Stimulated activated CD8-positive, alpha-beta memory T cell treated with anti-CD3 and anti-CD28 coated beads, Interleukin-7, amount 100 ng/mL, for 1 hour (primary cell): ENCODE data around the gene PNP.

Source experiments
- DNase-seq, 2 donors: peaks; one replicate each; pipeline ENCODE4 v3.0.0-alpha.2; 2020; ENCODE audit warnings: low read depth in 2 of 2

The PNP gene

DNA sequence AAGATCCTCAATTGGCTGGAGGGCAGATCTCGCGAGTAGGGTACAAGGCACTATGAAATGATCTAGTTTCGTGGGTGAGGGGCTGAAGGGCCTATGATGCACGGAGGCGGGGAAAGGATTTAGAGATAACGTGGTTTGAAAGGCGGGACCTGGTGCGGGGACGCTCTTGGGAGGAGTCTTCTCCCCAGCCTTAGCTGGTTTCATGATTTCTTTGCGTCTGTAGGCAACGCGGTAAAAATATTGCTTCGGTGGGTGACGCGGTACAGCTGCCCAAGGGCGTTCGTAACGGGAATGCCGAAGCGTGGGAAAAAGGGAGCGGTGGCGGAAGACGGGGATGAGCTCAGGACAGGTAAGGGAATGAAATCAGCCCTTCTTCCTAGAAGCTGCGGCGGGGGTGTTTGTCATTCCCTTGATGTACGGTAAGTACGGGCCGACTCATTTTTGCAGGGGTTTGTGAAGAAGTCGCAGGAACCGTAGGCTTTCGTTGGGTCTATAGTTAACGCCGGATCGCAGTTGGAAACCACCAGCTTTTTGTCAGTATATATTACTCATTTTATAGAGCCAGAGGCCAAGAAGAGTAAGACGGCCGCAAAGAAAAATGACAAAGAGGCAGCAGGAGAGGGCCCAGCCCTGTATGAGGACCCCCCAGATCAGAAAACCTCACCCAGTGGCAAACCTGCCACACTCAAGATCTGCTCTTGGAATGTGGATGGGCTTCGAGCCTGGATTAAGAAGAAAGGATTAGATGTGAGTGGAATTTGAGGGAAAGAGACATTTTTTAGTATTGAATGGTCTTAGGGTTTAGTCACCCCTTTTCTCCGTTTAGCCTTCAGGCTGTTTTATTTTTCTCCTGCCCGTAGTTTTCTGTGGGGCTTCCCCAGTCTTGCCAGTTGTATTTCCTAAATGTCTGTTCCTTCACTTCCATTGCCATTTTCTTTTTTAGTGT lies 13.6 kb upstream of the PNP start:
- no peak for DNase-seq

DNA sequence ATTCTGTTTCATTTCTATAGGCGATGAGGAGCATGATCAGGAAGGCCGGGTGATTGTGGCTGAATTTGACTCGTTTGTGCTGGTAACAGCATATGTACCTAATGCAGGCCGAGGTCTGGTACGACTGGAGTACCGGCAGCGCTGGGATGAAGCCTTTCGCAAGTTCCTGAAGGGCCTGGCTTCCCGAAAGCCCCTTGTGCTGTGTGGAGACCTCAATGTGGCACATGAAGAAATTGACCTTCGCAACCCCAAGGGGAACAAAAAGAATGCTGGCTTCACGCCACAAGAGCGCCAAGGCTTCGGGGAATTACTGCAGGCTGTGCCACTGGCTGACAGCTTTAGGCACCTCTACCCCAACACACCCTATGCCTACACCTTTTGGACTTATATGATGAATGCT lies 12.2 kb upstream of the PNP start:
- DNase-seq = no peak

DNA sequence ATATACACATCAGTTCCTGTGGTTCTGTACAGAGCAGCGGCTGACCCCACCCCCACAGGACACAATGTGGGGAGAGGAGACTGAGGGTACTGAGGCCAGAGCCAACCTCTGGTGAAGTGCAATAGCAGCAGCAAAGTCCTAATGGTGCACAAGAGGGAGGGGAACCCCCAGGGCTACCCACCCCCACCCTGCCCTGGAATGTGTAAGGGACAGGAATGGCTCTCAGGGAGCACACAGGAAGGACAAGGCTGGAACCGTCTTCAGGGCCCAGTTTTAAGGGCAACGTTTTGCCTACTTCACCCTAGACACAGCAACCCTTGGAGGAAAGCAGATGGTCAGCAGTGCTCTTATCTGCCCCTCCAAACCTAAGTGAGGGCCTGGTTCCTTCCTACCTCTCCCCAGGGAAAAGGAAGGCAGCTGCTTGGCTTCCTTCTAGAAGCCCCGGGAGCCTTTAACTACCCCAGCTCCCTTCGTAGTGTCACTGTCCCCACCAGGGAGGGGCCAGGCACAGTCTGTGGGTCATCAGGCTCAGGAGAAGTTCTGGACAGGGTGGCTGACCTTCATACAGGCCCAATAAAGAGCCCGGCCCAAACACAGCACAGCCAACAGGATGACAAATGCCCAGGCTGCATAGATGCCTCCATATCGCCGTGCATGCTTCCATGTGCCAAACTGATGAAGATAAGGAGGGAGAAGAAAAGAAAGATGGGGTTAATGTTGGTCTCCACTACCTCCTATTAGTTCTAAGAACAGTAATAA lies 11.0 kb upstream of the PNP start:
- DNase-seq = no peak

DNA sequence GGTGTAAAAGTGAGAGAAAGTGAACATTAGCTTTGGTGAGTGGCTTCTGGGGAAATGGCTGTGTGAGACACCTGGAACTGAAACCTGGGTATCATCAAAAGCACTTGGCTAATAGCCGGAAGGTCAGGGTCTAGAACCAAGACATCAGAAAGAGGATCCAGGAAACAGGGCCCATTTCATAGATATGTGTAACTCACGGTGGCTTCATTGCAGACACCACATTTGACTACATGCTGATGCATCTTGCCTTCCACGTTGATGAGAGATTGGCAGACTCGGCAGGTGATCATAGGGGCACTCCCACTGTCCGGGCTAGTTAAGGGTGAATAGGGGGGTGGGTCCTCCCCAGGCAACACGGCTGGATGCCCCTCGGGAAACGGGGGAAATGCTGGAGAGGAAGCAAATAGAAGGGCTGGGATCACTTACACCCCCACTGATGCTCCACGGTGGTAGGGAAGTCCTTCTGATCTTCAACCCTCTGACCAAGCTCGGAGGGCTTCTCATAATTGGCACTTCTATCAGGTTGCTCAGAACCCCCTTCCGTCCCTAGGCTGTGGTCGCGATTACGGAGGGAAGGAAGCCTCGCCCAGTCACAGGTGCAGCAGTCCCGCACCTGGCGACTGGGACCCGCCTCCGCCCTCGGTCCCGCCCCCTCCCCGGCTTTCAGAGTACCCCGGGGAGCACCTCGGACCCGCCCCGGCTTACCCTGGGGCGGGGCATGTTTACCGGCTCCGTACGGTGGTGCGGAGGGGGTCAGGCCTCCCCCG lies 8.6 kb upstream of the PNP start:
- DNase-seq = peak; percentile 8 to 30

DNA sequence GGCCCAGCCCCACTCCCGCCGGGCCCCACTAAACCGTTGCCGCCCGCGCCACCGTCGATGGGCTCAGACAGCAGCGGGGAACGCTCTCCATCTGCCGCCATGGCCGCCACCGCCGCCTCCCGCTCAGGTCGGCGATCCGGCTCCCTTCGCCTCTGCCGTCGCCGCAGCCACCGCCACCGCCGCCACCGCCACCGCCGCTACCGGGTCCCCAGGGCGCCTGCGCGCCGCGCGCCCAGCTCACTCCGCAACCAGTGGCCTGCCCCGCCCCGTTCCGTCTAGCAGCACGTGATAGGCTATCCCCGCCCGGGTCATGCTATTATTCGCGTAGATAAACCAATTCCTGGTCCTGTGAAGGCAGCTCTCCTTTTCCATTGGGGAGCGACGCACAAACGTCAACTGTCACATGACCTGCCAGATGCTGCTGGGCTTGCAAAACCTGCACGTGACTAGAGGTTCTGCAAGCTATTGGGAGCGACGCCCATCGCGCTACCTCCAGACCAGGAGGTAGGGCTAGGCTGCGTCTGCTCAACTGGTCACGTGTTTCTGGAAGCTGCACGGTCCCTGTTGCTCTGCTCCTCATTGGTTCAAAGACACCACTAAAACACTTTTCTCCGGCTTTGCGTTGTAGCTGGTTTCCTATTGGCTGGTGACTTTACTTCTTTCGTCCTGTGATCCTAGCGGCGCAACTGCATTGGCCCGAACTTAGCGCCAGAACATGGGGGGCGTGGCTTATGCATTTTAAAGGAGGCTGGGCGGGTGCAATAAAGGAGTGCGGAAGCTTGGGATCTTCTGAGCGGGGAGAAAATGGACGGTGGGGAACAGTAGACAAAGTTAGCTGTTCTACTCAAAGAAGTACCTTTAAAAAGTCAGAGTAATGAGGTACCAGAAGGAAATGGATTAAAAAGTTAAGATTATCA lies 7.7 kb upstream of the PNP start, which contains the start of gene PIP4P1:
Gene PIP4P1, minus strand, starts transcription at position 210 of the 917 bp plus-strand sequence. Its CDS starts 109 bp downstream, at position 101.
- peak; percentile 95 for DNase-seq

DNA sequence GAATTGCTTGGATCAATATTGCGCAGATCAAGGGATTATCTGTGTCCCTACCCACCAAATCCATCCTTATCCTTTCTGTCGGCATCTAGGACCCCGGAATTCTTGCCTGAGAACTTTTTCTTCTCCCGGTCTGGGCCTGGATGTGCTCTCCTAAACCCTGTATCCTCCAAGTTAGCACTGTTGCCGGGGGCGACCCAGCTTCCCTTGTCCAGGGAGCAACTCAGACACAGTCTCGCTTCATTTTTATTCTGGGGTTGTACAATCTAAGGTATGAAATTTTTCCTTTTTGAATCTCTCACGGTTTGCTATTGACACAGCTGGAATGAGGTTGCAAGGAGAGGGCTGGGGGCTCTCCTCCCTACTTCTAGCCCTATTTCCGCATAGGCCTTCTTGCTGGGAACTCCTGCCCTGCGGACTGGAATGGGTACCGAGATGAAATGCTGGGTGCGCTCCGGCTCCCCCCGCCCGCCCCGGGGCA lies 403 bp upstream of the PNP start:
- DNase-seq = no peak

DNA sequence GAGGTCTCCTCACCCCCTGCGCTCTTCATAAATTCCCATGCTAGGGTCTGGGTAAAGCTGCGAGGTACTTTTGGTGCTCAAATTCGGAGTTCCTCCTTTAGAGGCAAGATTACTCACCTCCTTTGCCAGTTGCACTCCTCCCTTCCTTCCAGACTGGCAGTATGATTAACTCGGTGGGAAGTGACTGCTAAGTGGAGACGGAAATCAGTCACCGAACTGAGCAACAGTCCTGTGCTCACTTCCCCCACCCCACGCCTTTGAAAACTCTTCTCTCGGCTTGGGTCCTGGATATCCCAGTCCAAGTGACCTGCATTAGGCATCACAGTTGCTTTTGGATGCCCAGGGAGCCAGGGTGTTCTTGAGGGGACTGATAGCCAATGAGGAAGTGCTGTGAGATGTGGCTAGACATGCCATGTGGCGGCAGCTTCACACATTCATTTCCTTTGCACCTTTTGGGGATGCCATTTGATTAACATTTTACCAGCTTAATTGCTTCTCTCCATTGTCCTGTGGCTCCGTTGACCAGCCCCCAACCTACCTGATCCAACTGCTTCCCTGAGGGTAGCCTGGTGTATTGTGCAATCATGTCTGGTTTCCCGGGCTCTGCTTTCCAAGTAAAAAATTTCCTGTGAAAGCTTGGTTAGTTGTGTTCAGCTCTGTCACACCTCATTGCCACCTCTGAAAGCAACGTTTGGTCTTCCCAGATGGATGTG lies 840 bp downstream of the PNP start:
- DNase-seq = peak; percentile 16 to 17

DNA sequence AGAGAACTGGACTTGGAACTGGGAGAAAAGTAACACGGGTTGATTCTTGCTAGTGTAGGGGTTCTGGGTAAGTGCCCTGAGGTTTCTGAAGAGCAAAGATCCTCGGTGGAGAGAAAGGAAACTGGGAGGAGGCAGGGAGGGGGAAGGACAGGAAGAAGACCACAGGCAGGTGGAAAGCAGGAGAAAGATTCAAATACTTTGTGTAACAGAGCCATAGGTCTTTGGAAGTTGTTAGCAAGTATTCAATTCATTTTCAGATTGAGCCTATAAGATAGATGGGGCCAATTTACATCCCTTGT lies 1.3 kb downstream of the PNP start:
- DNase-seq = no peak

DNA sequence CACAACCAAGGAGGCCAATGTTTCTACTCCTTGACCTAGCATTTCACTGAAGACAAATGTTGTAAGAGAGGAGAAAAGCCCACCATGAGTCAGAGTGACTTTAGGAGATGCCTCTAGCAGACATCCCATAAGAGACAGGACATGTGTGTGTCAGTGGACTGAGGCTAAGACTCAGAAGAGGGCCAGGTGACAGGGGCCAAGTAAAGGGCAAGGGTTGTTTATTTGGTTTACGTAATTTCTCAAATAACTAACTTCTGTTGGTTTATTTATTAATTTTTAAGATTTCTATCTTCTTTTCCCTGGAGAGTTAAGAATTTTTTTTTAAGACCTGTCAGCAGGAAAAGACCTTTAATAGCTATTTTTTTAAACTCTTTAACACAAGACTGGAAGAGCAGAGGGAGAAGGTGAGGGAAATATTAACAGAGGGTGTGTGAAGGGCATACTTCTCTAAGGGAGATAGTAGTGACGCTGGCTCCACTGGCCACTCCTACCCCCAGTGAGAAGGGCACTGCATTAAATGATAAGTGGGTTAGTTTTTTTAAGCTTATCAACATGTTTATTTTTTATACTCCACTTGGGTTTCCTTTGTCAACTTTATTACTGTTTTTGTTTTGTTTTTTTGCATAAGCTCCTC lies 3.4 kb downstream of the PNP start:
- DNase-seq = no peak

DNA sequence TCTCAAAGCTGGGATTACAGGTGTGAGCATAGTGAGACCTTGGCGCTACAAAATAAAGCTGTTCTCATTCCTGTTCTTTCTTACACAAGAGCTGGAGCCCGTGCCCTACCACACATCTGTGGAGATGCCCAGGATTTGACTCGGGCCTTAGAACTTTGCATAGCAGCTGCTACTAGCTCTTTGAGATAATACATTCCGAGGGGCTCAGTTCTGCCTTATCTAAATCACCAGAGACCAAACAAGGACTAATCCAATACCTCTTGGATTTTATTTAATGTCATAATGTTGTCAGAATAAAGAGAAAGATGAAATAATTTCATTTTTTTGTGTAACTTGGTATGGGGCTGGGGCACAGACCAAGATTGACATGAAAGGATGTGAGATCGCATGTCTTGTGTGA lies 7.6 kb downstream of the PNP start:
- DNase-seq = no peak

DNA sequence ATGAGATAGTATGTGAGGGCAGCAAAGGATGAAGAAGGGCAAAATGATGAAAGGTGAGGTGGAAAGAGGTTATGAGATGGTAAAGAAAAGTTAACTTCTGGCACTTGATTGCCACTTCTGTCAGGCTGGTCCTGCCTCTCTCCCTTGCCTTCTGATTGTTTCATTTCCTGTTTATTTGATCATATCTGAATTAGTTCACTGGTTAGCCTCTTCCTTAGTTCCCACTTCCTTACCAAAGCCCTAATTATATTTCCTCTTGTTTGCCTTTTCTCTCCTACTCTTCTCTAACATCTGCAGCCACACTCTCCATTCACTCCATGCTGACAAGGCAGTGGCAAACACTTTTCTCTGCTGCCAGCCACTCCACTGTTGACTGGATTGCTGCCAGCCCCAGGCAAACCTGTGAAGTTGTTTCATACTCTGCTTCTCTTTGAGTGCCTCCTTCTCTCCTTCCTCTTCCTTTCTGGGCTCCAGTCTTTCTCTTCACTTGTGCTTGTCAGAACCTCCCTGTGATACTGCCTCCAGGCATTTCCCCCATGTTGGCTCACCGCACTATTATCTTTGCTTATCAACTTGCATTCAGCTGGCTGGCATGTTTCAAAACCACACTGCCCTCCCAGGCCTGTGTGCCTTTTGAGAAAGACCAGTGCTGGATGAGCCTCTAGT lies 8.1 kb downstream of the PNP start:
- no peak for DNase-seq

DNA sequence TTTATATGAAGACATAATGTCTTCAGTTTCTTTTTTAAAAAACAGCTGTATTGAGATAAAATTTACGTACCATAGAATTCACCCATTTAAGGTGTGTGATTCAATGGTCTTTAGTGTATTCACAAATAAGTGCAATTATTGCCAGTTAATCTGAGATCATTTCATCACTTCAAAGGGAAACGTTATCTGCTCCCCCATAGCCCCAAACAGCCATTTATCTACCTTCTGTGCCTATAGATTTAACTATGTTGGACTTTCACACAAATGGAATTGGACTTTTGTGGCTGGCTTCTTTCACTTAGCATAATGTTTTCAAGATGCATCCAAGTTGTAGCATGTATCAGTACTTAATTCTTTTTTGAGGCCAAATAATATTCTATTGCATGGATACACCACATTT lies 9.7 kb downstream of the PNP start:
- DNase-seq = no peak

DNA sequence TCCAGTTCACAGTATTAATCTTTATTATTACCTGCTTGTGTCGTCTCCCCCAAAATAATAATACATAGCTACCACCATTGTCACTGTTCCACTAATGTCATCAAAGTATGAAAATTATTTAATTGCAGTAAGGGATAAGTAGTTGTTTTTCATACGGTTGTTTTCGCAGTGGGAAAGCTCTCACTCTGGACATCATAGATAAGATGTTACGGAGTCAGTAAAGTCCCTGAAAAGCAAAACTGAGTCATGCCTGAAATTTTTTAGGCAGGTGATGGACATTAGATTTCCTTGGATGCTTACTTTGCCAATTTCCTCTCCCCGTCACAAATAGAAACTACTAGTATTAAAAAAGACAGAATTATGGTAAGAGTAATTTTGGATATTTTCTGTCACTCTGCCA lies 13.2 kb downstream of the PNP start:
- DNase-seq = no peak

DNA sequence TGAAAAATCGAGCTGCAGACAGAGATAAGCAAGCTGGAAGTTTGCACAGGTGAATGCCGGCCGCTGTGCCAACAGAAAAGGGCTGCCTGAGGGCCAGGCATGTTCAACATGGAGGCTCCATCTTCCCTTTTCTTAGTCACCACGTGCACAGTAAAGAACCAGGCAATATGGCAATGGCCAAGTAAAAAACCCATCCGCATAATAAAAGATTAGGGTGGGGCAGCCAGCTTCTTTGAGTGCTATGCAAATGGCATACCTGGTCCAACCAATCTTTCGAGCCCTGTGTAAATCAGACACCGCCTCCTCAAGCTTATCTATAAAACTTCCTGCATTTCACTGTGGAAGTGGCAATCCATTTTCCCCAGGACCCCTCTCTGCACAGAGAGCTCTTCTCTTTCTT lies 16.7 kb downstream of the PNP start:
- DNase-seq = no peak

DNA sequence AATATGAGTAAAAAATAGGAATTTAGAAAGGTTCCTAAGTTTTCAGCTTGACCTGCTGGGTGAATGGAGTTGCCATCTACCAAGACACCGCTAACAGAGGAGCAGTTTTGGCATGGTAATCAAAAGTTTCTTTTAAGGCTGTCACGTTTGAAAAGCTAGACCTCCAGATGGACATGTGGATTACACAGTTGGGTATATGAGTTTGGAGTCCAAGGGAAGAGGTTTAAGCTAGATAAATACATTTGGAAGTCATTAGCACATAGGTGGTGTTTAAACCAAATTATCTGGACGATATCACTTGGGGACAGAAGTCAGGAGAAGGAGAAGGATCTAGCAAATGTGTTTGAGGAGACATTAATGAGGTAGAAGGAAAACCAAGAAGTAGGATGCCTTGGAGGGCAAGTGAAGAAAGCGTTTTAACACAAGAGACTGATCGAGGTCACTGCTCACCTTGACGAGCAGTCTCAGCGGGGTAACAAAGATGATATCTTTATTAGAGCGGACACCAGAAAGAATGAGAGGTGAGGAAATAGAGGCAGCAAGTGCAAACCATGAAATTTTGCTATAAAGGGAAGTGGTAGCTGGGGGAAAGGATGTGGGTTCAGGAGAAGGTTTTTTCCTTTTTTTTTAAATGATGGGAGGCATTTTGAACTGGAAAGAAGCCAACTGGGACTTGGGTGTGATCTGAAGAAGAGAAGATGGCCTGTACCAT lies 17.6 kb downstream of the PNP start:
- DNase-seq = no peak

DNA sequence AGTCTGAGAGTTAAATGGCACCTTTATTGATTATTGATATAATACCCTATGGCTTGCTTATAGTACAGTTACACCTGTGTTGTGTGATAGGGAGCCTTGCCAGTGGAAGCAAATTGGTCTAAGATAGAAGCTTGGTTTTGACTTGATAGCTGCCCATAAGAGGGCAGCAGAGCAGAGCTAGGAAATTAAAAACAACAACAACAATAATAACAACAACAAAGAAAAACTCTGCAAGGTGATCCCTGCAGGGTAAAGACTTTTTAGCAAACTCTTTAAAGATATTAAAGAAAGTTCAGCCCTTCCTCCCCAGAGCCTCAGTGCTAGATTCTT lies 18.2 kb downstream of the PNP start:
- no peak for DNase-seq

DNA sequence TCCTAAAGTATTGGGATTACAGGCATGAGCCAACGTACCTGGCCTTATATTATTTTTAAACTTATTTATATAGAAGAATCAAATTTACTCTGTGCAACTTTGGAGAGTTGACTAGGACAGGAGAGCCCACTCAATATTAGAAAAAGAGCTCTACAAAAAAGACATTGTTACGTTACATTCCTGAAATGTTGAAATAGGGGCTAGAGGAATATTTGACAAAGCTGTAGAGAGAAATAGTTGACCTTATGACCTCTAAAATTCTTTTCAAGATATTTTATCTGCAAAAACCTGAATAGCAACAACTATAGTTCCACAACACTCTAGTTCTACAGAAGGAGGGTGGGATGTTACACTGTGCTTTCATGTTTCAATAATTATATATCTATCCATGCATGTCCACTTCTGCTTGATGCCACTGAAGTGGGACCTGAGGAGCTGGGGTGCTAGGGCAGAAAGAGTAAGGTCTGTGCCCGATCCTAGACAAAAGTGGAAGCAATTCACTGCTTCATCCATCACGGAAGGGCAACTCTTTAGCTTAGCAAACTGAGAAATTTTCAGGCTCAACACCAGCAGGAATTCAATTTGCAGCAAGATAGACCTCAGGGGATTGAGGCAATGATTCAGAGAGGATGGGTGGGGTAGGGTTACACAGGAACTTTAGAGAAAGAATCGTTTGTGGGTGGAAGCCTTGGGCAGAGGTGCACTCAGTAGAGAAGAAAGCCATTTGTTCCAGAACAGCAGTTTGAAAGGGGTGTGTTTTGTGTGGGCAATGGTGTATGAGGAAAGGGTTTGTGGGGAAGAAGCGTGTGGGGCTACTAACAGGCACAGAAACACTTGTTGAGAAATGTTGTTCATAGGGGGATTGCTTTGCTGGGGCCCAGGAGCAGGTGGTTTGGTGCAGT lies 20.1 kb downstream of the PNP start:
- no peak for DNase-seq

DNA sequence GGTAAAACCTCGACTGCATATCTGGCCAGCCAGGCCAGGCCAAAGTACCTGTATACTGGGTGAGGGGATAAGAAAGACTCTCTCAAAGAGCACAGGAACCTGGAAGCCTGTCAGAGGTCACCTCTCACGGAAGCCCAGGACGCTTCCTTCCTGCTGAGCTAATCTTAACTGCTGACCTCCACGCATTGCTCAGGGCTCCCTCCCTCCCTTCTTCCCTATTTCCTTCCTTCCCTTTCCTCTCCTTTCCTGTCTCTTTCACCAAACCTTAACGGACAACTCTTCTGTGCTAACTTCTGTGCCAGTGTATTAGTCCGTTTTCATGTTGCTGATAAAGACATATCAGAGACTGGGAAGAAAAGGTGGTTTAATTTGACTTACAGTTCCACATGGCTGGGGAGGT lies 21.4 kb downstream of the PNP start:
- DNase-seq = no peak
